ENCODE data around the gene ATG14.

Gene ATG14

DNA sequence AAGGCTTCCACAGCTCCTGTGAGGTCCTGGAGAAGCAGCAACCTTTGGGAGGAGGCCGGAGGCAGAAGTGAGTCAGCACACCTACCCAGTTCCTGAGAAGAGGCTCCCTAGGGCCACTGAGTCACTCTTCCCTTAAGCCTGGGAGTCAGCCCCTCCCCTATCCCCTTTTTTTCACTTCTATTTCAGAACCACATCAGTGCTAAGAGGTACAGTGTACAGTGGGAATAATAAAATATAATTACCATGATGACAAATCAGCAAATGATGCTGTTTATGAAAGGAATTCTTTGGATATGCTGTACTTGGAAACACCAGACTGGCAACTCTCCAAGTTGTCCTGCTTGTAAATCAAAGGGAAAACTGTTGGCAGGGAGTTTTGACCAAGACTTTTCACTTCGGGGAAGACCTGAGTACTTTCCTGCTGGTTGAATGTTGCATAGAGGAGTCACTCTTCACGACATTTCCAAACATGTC, 36.5 kb upstream of the ATG14 start:
- no peaks in the 10 kb centered on the region for H3K36me3 Mint-ChIP-seq (ENCODE audit: low read depth)
- no peaks in the 10 kb centered on the region for H3K9me3 Mint-ChIP-seq
- H3K27me3 Mint-ChIP-seq (ENCODE audit: low read depth, poor library complexity): no peaks in the 10 kb centered on the region
- H3K4me3 Mint-ChIP-seq: no peak overlapping the region
- DNase-seq: no peak
- H3K4me1 Mint-ChIP-seq: peaks cover 14% of the 10 kb centered on the region
- no peak overlapping the region for H3K27ac Mint-ChIP-seq
- TF ChIP-seq, protein P1, sequence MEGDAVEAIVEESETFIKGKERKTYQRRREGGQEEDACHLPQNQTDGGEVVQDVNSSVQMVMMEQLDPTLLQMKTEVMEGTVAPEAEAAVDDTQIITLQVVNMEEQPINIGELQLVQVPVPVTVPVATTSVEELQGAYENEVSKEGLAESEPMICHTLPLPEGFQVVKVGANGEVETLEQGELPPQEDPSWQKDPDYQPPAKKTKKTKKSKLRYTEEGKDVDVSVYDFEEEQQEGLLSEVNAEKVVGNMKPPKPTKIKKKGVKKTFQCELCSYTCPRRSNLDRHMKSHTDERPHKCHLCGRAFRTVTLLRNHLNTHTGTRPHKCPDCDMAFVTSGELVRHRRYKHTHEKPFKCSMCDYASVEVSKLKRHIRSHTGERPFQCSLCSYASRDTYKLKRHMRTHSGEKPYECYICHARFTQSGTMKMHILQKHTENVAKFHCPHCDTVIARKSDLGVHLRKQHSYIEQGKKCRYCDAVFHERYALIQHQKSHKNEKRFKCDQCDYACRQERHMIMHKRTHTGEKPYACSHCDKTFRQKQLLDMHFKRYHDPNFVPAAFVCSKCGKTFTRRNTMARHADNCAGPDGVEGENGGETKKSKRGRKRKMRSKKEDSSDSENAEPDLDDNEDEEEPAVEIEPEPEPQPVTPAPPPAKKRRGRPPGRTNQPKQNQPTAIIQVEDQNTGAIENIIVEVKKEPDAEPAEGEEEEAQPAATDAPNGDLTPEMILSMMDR (IDR thresholded peaks at IDR 0.05): no peak

DNA sequence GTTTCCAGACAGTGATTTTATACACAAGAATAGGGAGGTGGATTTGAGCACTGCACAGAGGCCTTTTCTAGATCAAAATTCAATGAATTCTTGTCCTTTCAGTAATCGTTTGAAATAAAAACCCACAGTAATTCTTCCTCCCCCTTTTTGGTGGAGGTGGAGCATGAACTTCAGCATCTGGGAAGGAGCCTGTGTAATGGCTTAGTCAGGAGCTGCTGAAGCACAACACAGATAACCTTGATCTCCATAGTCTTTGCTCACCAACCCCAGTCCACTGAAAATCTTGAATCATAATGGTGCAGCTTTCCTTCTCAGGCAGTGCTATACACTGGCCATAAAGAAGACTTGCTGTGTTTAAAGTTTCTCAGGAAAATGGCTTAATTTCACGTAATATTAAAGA, 35.2 kb upstream of the ATG14 start:
- no peak overlapping the region for H3K4me3 Mint-ChIP-seq
- TF ChIP-seq, protein P1 (IDR thresholded peaks at IDR 0.05): no peak
- no peaks in the 10 kb centered on the region for H3K9me3 Mint-ChIP-seq
- no peak overlapping the region for H3K27ac Mint-ChIP-seq
- H3K27me3 Mint-ChIP-seq (ENCODE audit: low read depth, poor library complexity): peaks cover 4% of the 10 kb centered on the region
- H3K36me3 Mint-ChIP-seq (ENCODE audit: low read depth): no peaks in the 10 kb centered on the region
- no peak for DNase-seq
- H3K4me1 Mint-ChIP-seq: peaks cover 14% of the 10 kb centered on the region

DNA sequence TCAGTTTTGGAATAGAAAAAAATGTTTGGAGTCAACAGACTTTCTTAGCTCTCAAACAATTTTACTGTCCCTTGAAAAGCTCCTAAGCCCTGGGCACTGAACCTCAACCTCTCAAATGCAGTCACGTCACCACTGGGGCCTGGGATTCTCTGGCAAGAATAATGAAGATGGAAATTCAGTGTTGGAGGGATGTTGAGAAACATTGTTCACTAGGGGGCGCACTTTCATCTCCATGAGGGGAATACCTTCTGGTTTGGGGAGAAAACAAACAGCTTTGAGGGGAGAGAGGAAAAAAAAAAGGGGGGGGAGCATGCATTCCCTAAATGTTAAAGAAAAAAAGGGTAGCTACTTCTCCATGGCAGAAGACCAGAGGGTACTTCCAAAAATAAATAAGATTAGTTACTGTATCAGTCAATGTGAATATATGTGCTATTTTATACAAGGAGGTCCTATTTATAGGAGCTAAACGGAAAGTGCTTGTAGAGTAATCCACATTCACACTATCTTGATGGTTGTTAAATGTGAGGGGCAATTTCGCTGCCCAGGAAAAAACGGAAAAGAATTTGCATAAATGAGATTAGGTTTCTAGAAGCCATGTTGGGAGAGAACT, 34.6 kb upstream of the ATG14 start:
- Mint-ChIP-seq H3K9me3 (no peaks in the 10 kb centered on the region), H3K27me3 (ENCODE audit: low read depth, poor library complexity) (peaks cover 7% of the 10 kb centered on the region), H3K4me3 (no peak overlapping the region), H3K4me1 (peaks cover 14% of the 10 kb centered on the region), H3K27ac (no peak overlapping the region), H3K36me3 (ENCODE audit: low read depth) (no peaks in the 10 kb centered on the region)
- peak; percentile 73 for DNase-seq
- TF ChIP-seq, protein P1 (IDR thresholded peaks at IDR 0.05): peak; percentile 71

DNA sequence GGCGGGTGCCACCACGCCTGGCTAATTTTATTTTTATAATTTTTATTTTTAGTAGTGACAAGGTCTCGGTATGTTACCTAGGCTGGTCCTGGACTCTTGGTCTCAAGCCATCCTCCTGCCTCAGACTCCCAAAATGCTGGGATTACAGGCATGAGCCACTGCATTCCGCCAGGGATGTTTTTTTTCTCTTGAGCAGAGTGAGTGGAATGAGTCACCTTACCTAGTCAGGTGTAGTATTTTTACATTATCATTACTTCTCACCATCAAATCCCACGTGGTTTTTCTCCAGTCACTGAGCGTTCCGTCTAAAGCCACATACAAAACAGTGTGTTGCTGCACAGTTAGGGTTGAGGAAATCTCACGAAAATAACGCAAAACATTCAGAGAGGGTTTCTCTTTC, 29.7 kb upstream of the ATG14 start:
- H3K27ac Mint-ChIP-seq: no peak overlapping the region
- peaks cover 4% of the 10 kb centered on the region for H3K4me1 Mint-ChIP-seq
- H3K4me3 Mint-ChIP-seq: no peak overlapping the region
- H3K27me3 Mint-ChIP-seq (ENCODE audit: low read depth, poor library complexity): peaks cover 14% of the 10 kb centered on the region
- H3K9me3 Mint-ChIP-seq: no peaks in the 10 kb centered on the region
- DNase-seq: no peak
- no peaks in the 10 kb centered on the region for H3K36me3 Mint-ChIP-seq (ENCODE audit: low read depth)
- TF ChIP-seq, protein P1 (IDR thresholded peaks at IDR 0.05): no peak

DNA sequence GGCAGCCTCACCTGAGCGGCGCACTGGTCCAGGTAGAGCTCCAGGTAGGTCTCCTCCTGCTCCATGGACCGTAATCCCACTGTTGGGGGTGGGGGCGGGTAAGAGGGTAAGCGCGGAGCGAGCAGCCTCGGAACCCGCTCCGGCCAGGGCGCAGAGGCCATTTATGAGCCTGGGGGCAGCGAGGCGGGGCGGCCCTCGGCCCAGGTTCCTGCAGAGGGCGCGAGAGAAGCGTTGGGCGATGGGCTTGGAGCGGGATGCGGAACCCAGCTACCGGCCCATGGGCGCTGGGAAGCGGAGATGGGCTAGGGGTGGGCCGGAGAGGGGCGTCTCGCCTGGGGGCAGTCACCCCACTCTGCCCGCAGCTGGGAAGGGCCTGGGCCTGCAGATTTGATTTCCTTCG, 28.8 kb upstream of the ATG14 start, which contains the start of gene TBPL2:
Gene TBPL2, minus strand, starts transcription at position 232 of the 400 bp plus-strand sequence. Its CDS starts 167 bp downstream, at position 65.
- no peaks in the 10 kb centered on the region for H3K36me3 Mint-ChIP-seq (ENCODE audit: low read depth)

More for the DNA sequence above, 28.8 kb upstream of the ATG14 start, which contains the start of gene TBPL2:
- Mint-ChIP-seq H3K9me3 (no peaks in the 10 kb centered on the region), H3K4me3 (no peak within 1 kb of the TSS), H3K27ac (no peak within 1 kb of the TSS), H3K27me3 (ENCODE audit: low read depth, poor library complexity) (peaks cover 16% of the 10 kb centered on the region), H3K4me1 (no peaks in the 10 kb centered on the region)
- TF ChIP-seq, protein P1 (IDR thresholded peaks at IDR 0.05): no peak
- DNase-seq: peak; percentile 18

Measured in nephron progenitor cell (in vitro differentiated cells).